Right forelimb (tissue), 1 donor: ENCODE measurements around the gene UBE2K.
A peak's percentile ranks its signal among the peaks of the same experiment; 100 is the strongest.
"Not testable (repeated sequence)": the region's sequence is repeated elsewhere in the genome, so short reads cannot be mapped to it uniquely, and the experiment has no call there.

Experiments
- DNase-seq: peaks from one replicate; pipeline ENCODE4 v3.0.0-alpha.2; 2018

UBE2K gene

GRCh38 chr4:39697740-39698423, at the start of gene UBE2K:
TSS of gene UBE2K (plus strand) at chr4:39698136. CDS start at chr4:39698328, 192 bp downstream.
- DNase-seq: peak; percentile 92

GRCh38 chr4:39648213-39648612, 49.7 kb upstream of the UBE2K start:
- no peak for DNase-seq

GRCh38 chr4:39648827-39649558, 48.9 kb upstream of the UBE2K start:
- no peak for DNase-seq

- DNase-seq: no peak
These were observed 48.2 kb upstream of the UBE2K start for GRCh38 chr4:39649639-39650265.

- DNase-seq: not testable (repeated sequence)
These were observed 46.4 kb upstream of the UBE2K start for GRCh38 chr4:39651586-39651985.

- no peak for DNase-seq
These were observed 42.7 kb upstream of the UBE2K start for GRCh38 chr4:39655211-39655610.

GRCh38 chr4:39655876-39656275, 42.1 kb upstream of the UBE2K start:
- no peak for DNase-seq

- not testable (repeated sequence) for DNase-seq
These were observed 41.3 kb upstream of the UBE2K start for GRCh38 chr4:39656638-39657037.

- DNase-seq: no peak
These were observed 40.5 kb upstream of the UBE2K start for GRCh38 chr4:39657465-39657864.

- no peak for DNase-seq
These were observed 39.2 kb upstream of the UBE2K start for GRCh38 chr4:39658756-39659155.

- DNase-seq: no peak
These were observed 37.9 kb upstream of the UBE2K start for GRCh38 chr4:39660045-39660444.

- DNase-seq: no peak
These were observed 37.2 kb upstream of the UBE2K start for GRCh38 chr4:39660757-39661156.

GRCh38 chr4:39662683-39663082, 35.3 kb upstream of the UBE2K start:
- no peak for DNase-seq

GRCh38 chr4:39664828-39665731, 32.9 kb upstream of the UBE2K start:
- DNase-seq: no peak

GRCh38 chr4:39667706-39668105, 30.2 kb upstream of the UBE2K start:
- no peak for DNase-seq

- no peak for DNase-seq
These were observed 29.0 kb upstream of the UBE2K start for GRCh38 chr4:39668887-39669286.

GRCh38 chr4:39670296-39670695, 27.6 kb upstream of the UBE2K start:
- not testable (repeated sequence) for DNase-seq

GRCh38 chr4:39675681-39676080, 22.3 kb upstream of the UBE2K start:
- not testable (repeated sequence) for DNase-seq

- DNase-seq: not testable (repeated sequence)
These were observed 16.9 kb upstream of the UBE2K start for GRCh38 chr4:39681003-39681402.

- DNase-seq: no peak
These were observed 15.8 kb upstream of the UBE2K start for GRCh38 chr4:39682138-39682537.

- no peak for DNase-seq
These were observed 11.9 kb upstream of the UBE2K start for GRCh38 chr4:39685990-39686389.

- DNase-seq: no peak
These were observed 10.9 kb upstream of the UBE2K start for GRCh38 chr4:39687014-39687413.

- no peak for DNase-seq
These were observed 8.0 kb upstream of the UBE2K start for GRCh38 chr4:39689970-39690369.
